Neural cell (in vitro differentiated cells): ENCODE results near the gene TIGD4. TPM values are rescaled to one million over a fixed set of nuclear protein-coding genes. Genes with fewer than 3 reads are reported as not detected.

ENCODE experiments used
- H2AFZ ChIP-seq: fragments of 200-600, 300-800 bp; sonication (generic), shearing (Covaris generic); 2 replicates; pipeline ENCODE4 v1.6.0; 2014; ENCODE audit warnings: low read depth, mild to moderate bottlenecking, antibody characterized with exemption, low read length, moderate library complexity
- H3F3A ChIP-seq: fragments of 200-600 bp; shearing (Covaris generic); 2 replicates; pipeline ENCODE4 v1.6.1; 2016; ENCODE audit warnings: mild to moderate bottlenecking, moderate library complexity, mixed read lengths, antibody characterized with exemption, low read length; ENCODE audit not compliant: insufficient read depth, poor library complexity, severe bottlenecking
- H3K27ac ChIP-seq: fragments of 200-600, 300-800 bp; sonication (generic), shearing (Covaris generic); 2 replicates; pipeline ENCODE4 v1.5.1; 2014; ENCODE audit warnings: mild to moderate bottlenecking, low read length, moderate library complexity
- H3K27me3 ChIP-seq: fragments of 300-800, 200-600 bp; sonication (generic), shearing (Covaris generic); 2 replicates; pipeline ENCODE4 v1.6.0; 2014; ENCODE audit warnings: mild to moderate bottlenecking, low read depth, low read length, moderate library complexity; ENCODE audit not compliant: insufficient read depth
- H3K36me3 ChIP-seq: fragments of 300-800, 200-600 bp; sonication (generic), shearing (Covaris generic); 2 replicates; pipeline ENCODE4 v1.5.1; 2014; ENCODE audit warnings: mild to moderate bottlenecking, antibody characterized with exemption, low read length, moderate library complexity; ENCODE audit not compliant: insufficient read depth
- H3K4me2 ChIP-seq: fragments of 300-800, 200-600 bp; sonication (generic), shearing (Covaris generic); 2 replicates; pipeline ENCODE4 v1.6.0; 2014; ENCODE audit warnings: mild to moderate bottlenecking, low read length
- H3K4me3 ChIP-seq: fragments of 300-800, 200-600 bp; sonication (generic), shearing (Covaris generic); 2 replicates; pipeline ENCODE4 v1.5.1; 2014; ENCODE audit warnings: mild to moderate bottlenecking, low read length, moderate library complexity
- H3K79me2 ChIP-seq: fragments of 200-600 bp; shearing (Covaris generic); replicated peaks from 2 replicates; pipeline ENCODE4 v1.6.0; 2014; ENCODE audit warnings: mild to moderate bottlenecking, low read length, moderate library complexity; ENCODE audit not compliant: insufficient read depth
- H3K9ac ChIP-seq: fragments of 300-800, 200-600 bp; sonication (generic), shearing (Covaris generic); 2 replicates; pipeline ENCODE4 v1.6.1; 2016; ENCODE audit warnings: mild to moderate bottlenecking, low read length, mixed read lengths
- H3K9me2 ChIP-seq: fragments of 200-600 bp; shearing (Covaris generic); 2 replicates; pipeline ENCODE4 v1.6.1; 2016; ENCODE audit warnings: mild to moderate bottlenecking, low read length, mixed read lengths; ENCODE audit not compliant: insufficient read depth
- H3K9me3 ChIP-seq: fragments of 200-600, 300-800 bp; sonication (generic), shearing (Covaris generic); 2 replicates; pipeline ENCODE4 v1.6.1; 2016; ENCODE audit warnings: mild to moderate bottlenecking, mixed run types, low read length, moderate library complexity, mixed read lengths
- H4K20me1 ChIP-seq: fragments of 200-600 bp; shearing (Covaris generic); 2 replicates; pipeline ENCODE4 v1.6.1; 2016; ENCODE audit warnings: mild to moderate bottlenecking, mixed run types; ENCODE audit not compliant: insufficient read depth
- EP300 ChIP-seq: fragments of 450-650 bp; conservative IDR thresholded peaks from 2 replicates; pipeline ENCODE4 v1.6.1; 2014; ENCODE audit warnings: antibody characterized with exemption, mild to moderate bottlenecking, moderate library complexity; ENCODE audit not compliant: poor library complexity, severe bottlenecking
- EZH2 ChIP-seq: fragments of 200-600, 300-800 bp; shearing (Covaris generic), sonication (generic); IDR thresholded peaks from 2 replicates; pipeline ENCODE4 v1.6.1; 2014; ENCODE audit warnings: antibody characterized with exemption, low read length, borderline replicate concordance, mild to moderate bottlenecking; ENCODE audit not compliant: insufficient read depth, poor library complexity, severe bottlenecking
- MXI1 ChIP-seq: fragments of 450-650 bp; conservative IDR thresholded peaks from 2 replicates; pipeline ENCODE4 v1.6.1; 2014; ENCODE audit warnings: antibody characterized with exemption, mild to moderate bottlenecking; ENCODE audit not compliant: poor library complexity, severe bottlenecking
- POLR2AphosphoS5 ChIP-seq: IDR thresholded peaks from 2 replicates; pipeline ENCODE4 v1.6.1; 2012
- RAD21 ChIP-seq: fragments of 450-650 bp; conservative IDR thresholded peaks from 2 replicates; pipeline ENCODE4 v1.6.1; 2014; ENCODE audit warnings: antibody characterized with exemption, mild to moderate bottlenecking, moderate library complexity
- SMC3 ChIP-seq: fragments of 450-650 bp; conservative IDR thresholded peaks from 2 replicates; pipeline ENCODE4 v1.6.1; 2014; ENCODE audit warnings: antibody characterized with exemption, mild to moderate bottlenecking, moderate library complexity; ENCODE audit not compliant: poor library complexity
- TAF1 ChIP-seq: IDR thresholded peaks from 2 replicates; pipeline ENCODE4 v1.6.1; 2012; ENCODE audit warnings: low read depth
- polyA plus RNA-seq: library from polyadenylated mRNA; depleted of rRNA; stranded (reverse); fragments of >200 nt; gene quantifications from 2 replicates; pipeline ENCODE4 v1.2.3, GENCODE V29; 2014
- TF ChIP-seq, protein P1 (sequence below): IDR thresholded peaks from 2 replicates; pipeline ENCODE4 v1.6.1; 2012; ENCODE audit warnings: borderline replicate concordance
- TF ChIP-seq, protein P2 (sequence below): fragments of 450-650 bp; IDR thresholded peaks from 2 replicates; pipeline ENCODE4 v1.5.1; 2014; ENCODE audit warnings: antibody characterized with exemption, mild to moderate bottlenecking, moderate library complexity; ENCODE audit not compliant: poor library complexity, severe bottlenecking

TIGD4 gene
- polyA plus RNA-seq, 1 donor from 2014 or later, result 3.3 TPM

GRCh38 chr4:152808670-152809069, 29.1 kb upstream of the TIGD4 start:
- peaks cover 12% of the 10 kb centered on the region for H3K79me2 ChIP-seq
- no peaks in the 10 kb centered on the region for H3K9me2 ChIP-seq
- H3K36me3 ChIP-seq, result no peaks in the 10 kb centered on the region
- TF ChIP-seq, protein P1, sequence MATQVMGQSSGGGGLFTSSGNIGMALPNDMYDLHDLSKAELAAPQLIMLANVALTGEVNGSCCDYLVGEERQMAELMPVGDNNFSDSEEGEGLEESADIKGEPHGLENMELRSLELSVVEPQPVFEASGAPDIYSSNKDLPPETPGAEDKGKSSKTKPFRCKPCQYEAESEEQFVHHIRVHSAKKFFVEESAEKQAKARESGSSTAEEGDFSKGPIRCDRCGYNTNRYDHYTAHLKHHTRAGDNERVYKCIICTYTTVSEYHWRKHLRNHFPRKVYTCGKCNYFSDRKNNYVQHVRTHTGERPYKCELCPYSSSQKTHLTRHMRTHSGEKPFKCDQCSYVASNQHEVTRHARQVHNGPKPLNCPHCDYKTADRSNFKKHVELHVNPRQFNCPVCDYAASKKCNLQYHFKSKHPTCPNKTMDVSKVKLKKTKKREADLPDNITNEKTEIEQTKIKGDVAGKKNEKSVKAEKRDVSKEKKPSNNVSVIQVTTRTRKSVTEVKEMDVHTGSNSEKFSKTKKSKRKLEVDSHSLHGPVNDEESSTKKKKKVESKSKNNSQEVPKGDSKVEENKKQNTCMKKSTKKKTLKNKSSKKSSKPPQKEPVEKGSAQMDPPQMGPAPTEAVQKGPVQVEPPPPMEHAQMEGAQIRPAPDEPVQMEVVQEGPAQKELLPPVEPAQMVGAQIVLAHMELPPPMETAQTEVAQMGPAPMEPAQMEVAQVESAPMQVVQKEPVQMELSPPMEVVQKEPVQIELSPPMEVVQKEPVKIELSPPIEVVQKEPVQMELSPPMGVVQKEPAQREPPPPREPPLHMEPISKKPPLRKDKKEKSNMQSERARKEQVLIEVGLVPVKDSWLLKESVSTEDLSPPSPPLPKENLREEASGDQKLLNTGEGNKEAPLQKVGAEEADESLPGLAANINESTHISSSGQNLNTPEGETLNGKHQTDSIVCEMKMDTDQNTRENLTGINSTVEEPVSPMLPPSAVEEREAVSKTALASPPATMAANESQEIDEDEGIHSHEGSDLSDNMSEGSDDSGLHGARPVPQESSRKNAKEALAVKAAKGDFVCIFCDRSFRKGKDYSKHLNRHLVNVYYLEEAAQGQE, result no peak
- TF ChIP-seq RAD21 (no peak), EZH2 (no peak), EP300 (no peak), MXI1 (no peak), SMC3 (no peak), TAF1 (no peak), POLR2AphosphoS5 (no peak)
- TF ChIP-seq, protein P2, sequence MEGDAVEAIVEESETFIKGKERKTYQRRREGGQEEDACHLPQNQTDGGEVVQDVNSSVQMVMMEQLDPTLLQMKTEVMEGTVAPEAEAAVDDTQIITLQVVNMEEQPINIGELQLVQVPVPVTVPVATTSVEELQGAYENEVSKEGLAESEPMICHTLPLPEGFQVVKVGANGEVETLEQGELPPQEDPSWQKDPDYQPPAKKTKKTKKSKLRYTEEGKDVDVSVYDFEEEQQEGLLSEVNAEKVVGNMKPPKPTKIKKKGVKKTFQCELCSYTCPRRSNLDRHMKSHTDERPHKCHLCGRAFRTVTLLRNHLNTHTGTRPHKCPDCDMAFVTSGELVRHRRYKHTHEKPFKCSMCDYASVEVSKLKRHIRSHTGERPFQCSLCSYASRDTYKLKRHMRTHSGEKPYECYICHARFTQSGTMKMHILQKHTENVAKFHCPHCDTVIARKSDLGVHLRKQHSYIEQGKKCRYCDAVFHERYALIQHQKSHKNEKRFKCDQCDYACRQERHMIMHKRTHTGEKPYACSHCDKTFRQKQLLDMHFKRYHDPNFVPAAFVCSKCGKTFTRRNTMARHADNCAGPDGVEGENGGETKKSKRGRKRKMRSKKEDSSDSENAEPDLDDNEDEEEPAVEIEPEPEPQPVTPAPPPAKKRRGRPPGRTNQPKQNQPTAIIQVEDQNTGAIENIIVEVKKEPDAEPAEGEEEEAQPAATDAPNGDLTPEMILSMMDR, result no peak
- no peaks in the 10 kb centered on the region for H4K20me1 ChIP-seq
- H3K9ac ChIP-seq, result no peak overlapping the region
- no peaks in the 10 kb centered on the region for H3F3A ChIP-seq
- no peak overlapping the region for H3K4me3 ChIP-seq
- peaks cover 2% of the 10 kb centered on the region for H3K9me3 ChIP-seq
- H3K27me3 ChIP-seq, result no peaks in the 10 kb centered on the region
- no peak overlapping the region for H3K27ac ChIP-seq
- no peak overlapping the region for H3K4me2 ChIP-seq
- H2AFZ ChIP-seq, result no peak overlapping the region

- no peak overlapping the region for H3K4me3 ChIP-seq
- H3K79me2 ChIP-seq, result peaks cover 12% of the 10 kb centered on the region
- no peaks in the 10 kb centered on the region for H3K36me3 ChIP-seq
- H3K9me2 ChIP-seq, result no peaks in the 10 kb centered on the region
- H4K20me1 ChIP-seq, result no peaks in the 10 kb centered on the region
- H3K4me2 ChIP-seq, result no peak overlapping the region
- H3K9me3 ChIP-seq, result peaks cover 2% of the 10 kb centered on the region
- H3F3A ChIP-seq, result no peaks in the 10 kb centered on the region
- H2AFZ ChIP-seq, result no peak overlapping the region
- no peak overlapping the region for H3K27ac ChIP-seq
- no peak for TF ChIP-seq POLR2AphosphoS5
- TF ChIP-seq TAF1, result no peak
- no peak for TF ChIP-seq MXI1
- no peak for TF ChIP-seq EZH2
- no peak for TF ChIP-seq SMC3
- TF ChIP-seq EP300, result no peak
- no peak for TF ChIP-seq RAD21
- TF ChIP-seq, protein P2, result no peak
- TF ChIP-seq, protein P1, result no peak
- no peaks in the 10 kb centered on the region for H3K27me3 ChIP-seq
- no peak overlapping the region for H3K9ac ChIP-seq
Measured at GRCh38 chr4:152807294-152807829, 27.8 kb upstream of the TIGD4 start.
